Neural cell (in vitro differentiated cells): Measurements from ENCODE around the gene CASP6.

Source experiments
- CTCF ChIP-seq: fragments of 450-650 bp; IDR thresholded peaks from 2 replicates; pipeline ENCODE4 v1.5.1; 2014; ENCODE audit warnings: antibody characterized with exemption, mild to moderate bottlenecking, moderate library complexity; ENCODE audit not compliant: poor library complexity, severe bottlenecking
- EP300 ChIP-seq: fragments of 450-650 bp; conservative IDR thresholded peaks from 2 replicates; pipeline ENCODE4 v1.6.1; 2014; ENCODE audit warnings: antibody characterized with exemption, mild to moderate bottlenecking, moderate library complexity; ENCODE audit not compliant: poor library complexity, severe bottlenecking
- EZH2 ChIP-seq: fragments of 200-600, 300-800 bp; shearing (Covaris generic), sonication (generic); IDR thresholded peaks from 2 replicates; pipeline ENCODE4 v1.6.1; 2014; ENCODE audit warnings: antibody characterized with exemption, low read length, borderline replicate concordance, mild to moderate bottlenecking; ENCODE audit not compliant: insufficient read depth, poor library complexity, severe bottlenecking
- MXI1 ChIP-seq: fragments of 450-650 bp; conservative IDR thresholded peaks from 2 replicates; pipeline ENCODE4 v1.6.1; 2014; ENCODE audit warnings: antibody characterized with exemption, mild to moderate bottlenecking; ENCODE audit not compliant: poor library complexity, severe bottlenecking
- RAD21 ChIP-seq: fragments of 450-650 bp; conservative IDR thresholded peaks from 2 replicates; pipeline ENCODE4 v1.6.1; 2014; ENCODE audit warnings: antibody characterized with exemption, mild to moderate bottlenecking, moderate library complexity
- SMC3 ChIP-seq: fragments of 450-650 bp; conservative IDR thresholded peaks from 2 replicates; pipeline ENCODE4 v1.6.1; 2014; ENCODE audit warnings: antibody characterized with exemption, mild to moderate bottlenecking, moderate library complexity; ENCODE audit not compliant: poor library complexity
- TAF1 ChIP-seq: IDR thresholded peaks from 2 replicates; pipeline ENCODE4 v1.6.1; 2012; ENCODE audit warnings: low read depth
- TF ChIP-seq, protein P1 (sequence below): IDR thresholded peaks from 2 replicates; pipeline ENCODE4 v1.6.1; 2012; ENCODE audit warnings: borderline replicate concordance

DNA sequence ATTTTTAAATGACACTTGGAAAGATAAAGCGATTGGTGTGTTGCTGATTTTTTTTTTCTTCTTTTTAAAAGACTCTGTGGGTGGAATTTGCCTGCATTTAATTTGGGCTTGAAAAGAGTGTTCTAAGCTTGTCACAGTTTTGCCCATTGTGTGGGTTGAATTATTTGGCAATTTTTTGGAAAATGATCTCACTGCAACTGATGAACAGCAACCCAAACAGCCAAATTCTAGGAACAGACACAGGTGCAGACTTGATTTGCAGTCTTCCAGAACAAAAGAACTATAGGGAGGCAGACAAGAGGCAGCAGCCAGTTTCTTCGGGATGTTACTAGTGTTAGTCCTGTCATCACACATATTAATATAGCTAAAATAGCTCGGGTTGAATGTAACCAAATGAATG, 40.5 kb downstream of the CASP6 start:
- no peak for TF ChIP-seq EP300
- TF ChIP-seq CTCF: no peak
- TF ChIP-seq EZH2: no peak
- TF ChIP-seq, protein P1, sequence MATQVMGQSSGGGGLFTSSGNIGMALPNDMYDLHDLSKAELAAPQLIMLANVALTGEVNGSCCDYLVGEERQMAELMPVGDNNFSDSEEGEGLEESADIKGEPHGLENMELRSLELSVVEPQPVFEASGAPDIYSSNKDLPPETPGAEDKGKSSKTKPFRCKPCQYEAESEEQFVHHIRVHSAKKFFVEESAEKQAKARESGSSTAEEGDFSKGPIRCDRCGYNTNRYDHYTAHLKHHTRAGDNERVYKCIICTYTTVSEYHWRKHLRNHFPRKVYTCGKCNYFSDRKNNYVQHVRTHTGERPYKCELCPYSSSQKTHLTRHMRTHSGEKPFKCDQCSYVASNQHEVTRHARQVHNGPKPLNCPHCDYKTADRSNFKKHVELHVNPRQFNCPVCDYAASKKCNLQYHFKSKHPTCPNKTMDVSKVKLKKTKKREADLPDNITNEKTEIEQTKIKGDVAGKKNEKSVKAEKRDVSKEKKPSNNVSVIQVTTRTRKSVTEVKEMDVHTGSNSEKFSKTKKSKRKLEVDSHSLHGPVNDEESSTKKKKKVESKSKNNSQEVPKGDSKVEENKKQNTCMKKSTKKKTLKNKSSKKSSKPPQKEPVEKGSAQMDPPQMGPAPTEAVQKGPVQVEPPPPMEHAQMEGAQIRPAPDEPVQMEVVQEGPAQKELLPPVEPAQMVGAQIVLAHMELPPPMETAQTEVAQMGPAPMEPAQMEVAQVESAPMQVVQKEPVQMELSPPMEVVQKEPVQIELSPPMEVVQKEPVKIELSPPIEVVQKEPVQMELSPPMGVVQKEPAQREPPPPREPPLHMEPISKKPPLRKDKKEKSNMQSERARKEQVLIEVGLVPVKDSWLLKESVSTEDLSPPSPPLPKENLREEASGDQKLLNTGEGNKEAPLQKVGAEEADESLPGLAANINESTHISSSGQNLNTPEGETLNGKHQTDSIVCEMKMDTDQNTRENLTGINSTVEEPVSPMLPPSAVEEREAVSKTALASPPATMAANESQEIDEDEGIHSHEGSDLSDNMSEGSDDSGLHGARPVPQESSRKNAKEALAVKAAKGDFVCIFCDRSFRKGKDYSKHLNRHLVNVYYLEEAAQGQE: no peak
- no peak for TF ChIP-seq TAF1
- no peak for TF ChIP-seq MXI1
- TF ChIP-seq RAD21: no peak
- TF ChIP-seq SMC3: no peak
